ENCODE results near the gene RASA2. TPM values are rescaled to one million over a fixed set of nuclear protein-coding genes. Genes with fewer than 3 reads are reported as not detected.
A peak's percentile ranks its signal among the peaks of the same experiment; 100 is the strongest.

Gene RASA2
- total and polyA plus RNA-seq, 5 donors from 2014 or later: 46.5 to 93.5 (median 57.1) TPM

- Mint-ChIP-seq H3K4me3 (no peak overlapping the region), H3K36me3 (no peaks in the 10 kb centered on the region), H3K4me1 (no peaks in the 10 kb centered on the region), H3K27me3 (peaks cover 8% of the 10 kb centered on the region), H3K9me3 (peaks cover 0 to 15% (median 6%) of the 10 kb centered on the region in 7 donors), H3K27ac (no peak overlapping the region)
- no peaks in the 10 kb centered on the region for H3K9me3 ChIP-seq (ENCODE audit: control insufficient read depth in 2 of 2, low read length in 2 of 2)
- DNase-seq (no peak), ATAC-seq (ENCODE audit: low read depth in 2 of 2) (no peak)
- H3K27me3 ChIP-seq (ENCODE audit: control insufficient read depth, insufficient read depth, low read length): peaks cover 7% of the 10 kb centered on the region
- H3K4me3 ChIP-seq (ENCODE audit: low read depth, low read length): no peak overlapping the region
- no peak overlapping the region for H3K27ac ChIP-seq (ENCODE audit: insufficient read depth, low read length, poor library complexity, severe bottlenecking)
- no peaks in the 10 kb centered on the region for H3K4me1 ChIP-seq (ENCODE audit: control insufficient read depth, insufficient read depth, low read length, poor library complexity, severe bottlenecking)
- no peaks in the 10 kb centered on the region for H3K36me3 ChIP-seq (ENCODE audit: control insufficient read depth, insufficient read depth, low read length)
These were observed 143.1 kb downstream of the RASA2 start for GRCh38 chr3:141629976-141630375.

- no peaks in the 10 kb centered on the region for H3K36me3 ChIP-seq (ENCODE audit: control insufficient read depth, insufficient read depth, low read length)
- no peak overlapping the region for H3K27ac ChIP-seq (ENCODE audit: insufficient read depth, low read length, poor library complexity, severe bottlenecking)
- H3K36me3 Mint-ChIP-seq: no peaks in the 10 kb centered on the region
- peaks cover 0 to 15% (median 6%) of the 10 kb centered on the region in 7 donors for H3K9me3 Mint-ChIP-seq
- no peak for DNase-seq
- H3K4me3 ChIP-seq (ENCODE audit: low read depth, low read length): no peak overlapping the region
- H3K27me3 ChIP-seq (ENCODE audit: control insufficient read depth, insufficient read depth, low read length): peaks cover 7% of the 10 kb centered on the region
- no peaks in the 10 kb centered on the region for H3K4me1 ChIP-seq (ENCODE audit: control insufficient read depth, insufficient read depth, low read length, poor library complexity, severe bottlenecking)
- peaks cover 8% of the 10 kb centered on the region for H3K27me3 Mint-ChIP-seq
- ATAC-seq (ENCODE audit: low read depth in 2 of 2): no peak
- no peak overlapping the region for H3K4me3 Mint-ChIP-seq
- no peak overlapping the region for H3K27ac Mint-ChIP-seq
- H3K4me1 Mint-ChIP-seq: no peaks in the 10 kb centered on the region
- no peaks in the 10 kb centered on the region for H3K9me3 ChIP-seq (ENCODE audit: control insufficient read depth in 2 of 2, low read length in 2 of 2)
These were observed 146.1 kb downstream of the RASA2 start for GRCh38 chr3:141632779-141633374.

GRCh38 chr3:141642215-141642614 is 155.4 kb downstream of the RASA2 start:
- no peak overlapping the region for H3K27ac ChIP-seq (ENCODE audit: insufficient read depth, low read length, poor library complexity, severe bottlenecking)
- H3K4me3 ChIP-seq (ENCODE audit: low read depth, low read length): no peak overlapping the region
- no peaks in the 10 kb centered on the region for H3K4me1 ChIP-seq (ENCODE audit: control insufficient read depth, insufficient read depth, low read length, poor library complexity, severe bottlenecking)
- H3K27me3 Mint-ChIP-seq: peaks cover 9% of the 10 kb centered on the region
- H3K27ac Mint-ChIP-seq: no peak overlapping the region
- peaks cover 0 to 3% (median 0%) of the 10 kb centered on the region in 4 donors for H3K4me1 Mint-ChIP-seq
- ATAC-seq (ENCODE audit: low read depth in 2 of 2) (no peak), DNase-seq (no peak)
- no peaks in the 10 kb centered on the region for H3K36me3 ChIP-seq (ENCODE audit: control insufficient read depth, insufficient read depth, low read length)
- H3K36me3 Mint-ChIP-seq: no peaks in the 10 kb centered on the region
- peaks cover 2% of the 10 kb centered on the region for H3K27me3 ChIP-seq (ENCODE audit: control insufficient read depth, insufficient read depth, low read length)
- no peaks in the 10 kb centered on the region for H3K9me3 ChIP-seq (ENCODE audit: control insufficient read depth in 2 of 2, low read length in 2 of 2)
- no peaks in the 10 kb centered on the region for H3K9me3 Mint-ChIP-seq
- no peak overlapping the region for H3K4me3 Mint-ChIP-seq

- H3K4me1 Mint-ChIP-seq: peaks cover 0 to 3% (median 0%) of the 10 kb centered on the region in 4 donors
- Histone ChIP-seq H3K4me3 (ENCODE audit: low read depth, low read length) (no peak overlapping the region), H3K27ac (ENCODE audit: insufficient read depth, low read length, poor library complexity, severe bottlenecking) (no peak overlapping the region), H3K4me1 (ENCODE audit: control insufficient read depth, insufficient read depth, low read length, poor library complexity, severe bottlenecking) (no peaks in the 10 kb centered on the region), H3K27me3 (ENCODE audit: control insufficient read depth, insufficient read depth, low read length) (peaks cover 2% of the 10 kb centered on the region), H3K9me3 (ENCODE audit: control insufficient read depth in 2 of 2, low read length in 2 of 2) (no peaks in the 10 kb centered on the region), H3K36me3 (ENCODE audit: control insufficient read depth, insufficient read depth, low read length) (no peaks in the 10 kb centered on the region)
- H3K27ac Mint-ChIP-seq: no peak overlapping the region
- H3K27me3 Mint-ChIP-seq: peaks cover 9% of the 10 kb centered on the region
- ATAC-seq (ENCODE audit: low read depth in 2 of 2) (no peak), DNase-seq (no peak)
- no peaks in the 10 kb centered on the region for H3K36me3 Mint-ChIP-seq
- no peak overlapping the region for H3K4me3 Mint-ChIP-seq
- H3K9me3 Mint-ChIP-seq: no peaks in the 10 kb centered on the region
These were observed 156.6 kb downstream of the RASA2 start for GRCh38 chr3:141643391-141643790.

- Mint-ChIP-seq H3K4me1 (peaks cover 0 to 5% (median 0%) of the 10 kb centered on the region in 4 donors), H3K36me3 (no peaks in the 10 kb centered on the region), H3K4me3 (no peak overlapping the region), H3K27ac (no peak overlapping the region), H3K27me3 (peaks cover 6% of the 10 kb centered on the region), H3K9me3 (no peaks in the 10 kb centered on the region)
- H3K27ac ChIP-seq (ENCODE audit: insufficient read depth, low read length, poor library complexity, severe bottlenecking): no peak overlapping the region
- peaks cover 2% of the 10 kb centered on the region for H3K27me3 ChIP-seq (ENCODE audit: control insufficient read depth, insufficient read depth, low read length)
- H3K36me3 ChIP-seq (ENCODE audit: control insufficient read depth, insufficient read depth, low read length): no peaks in the 10 kb centered on the region
- H3K4me1 ChIP-seq (ENCODE audit: control insufficient read depth, insufficient read depth, low read length, poor library complexity, severe bottlenecking): no peaks in the 10 kb centered on the region
- H3K9me3 ChIP-seq (ENCODE audit: control insufficient read depth in 2 of 2, low read length in 2 of 2): no peaks in the 10 kb centered on the region
- no peak for ATAC-seq (ENCODE audit: low read depth in 2 of 2)
- no peak overlapping the region for H3K4me3 ChIP-seq (ENCODE audit: low read depth, low read length)
- no peak for DNase-seq
These were observed 157.0 kb downstream of the RASA2 start for GRCh38 chr3:141643796-141644195.

GRCh38 chr3:141644931-141645330 is 158.1 kb downstream of the RASA2 start:
- no peaks in the 10 kb centered on the region for H3K9me3 ChIP-seq (ENCODE audit: control insufficient read depth in 2 of 2, low read length in 2 of 2)
- Mint-ChIP-seq H3K27me3 (peaks cover 5% of the 10 kb centered on the region), H3K4me1 (peaks cover 0 to 5% (median 0%) of the 10 kb centered on the region in 4 donors)

GRCh38 chr3:141646760-141647561 is 160.1 kb downstream of the RASA2 start:
- H3K27ac ChIP-seq (ENCODE audit: insufficient read depth, low read length, poor library complexity, severe bottlenecking): no peak overlapping the region
- Mint-ChIP-seq H3K4me1 (peaks cover 0 to 5% (median 0%) of the 10 kb centered on the region in 4 donors), H3K4me3 (no peak overlapping the region), H3K27me3 (peaks cover 5% of the 10 kb centered on the region), H3K9me3 (no peaks in the 10 kb centered on the region), H3K36me3 (no peaks in the 10 kb centered on the region), H3K27ac (no peak overlapping the region)
- no peak for ATAC-seq (ENCODE audit: low read depth in 2 of 2)
- peak in 1 of 3 donors; percentile 16 for DNase-seq
- H3K4me1 ChIP-seq (ENCODE audit: control insufficient read depth, insufficient read depth, low read length, poor library complexity, severe bottlenecking): no peaks in the 10 kb centered on the region
- no peaks in the 10 kb centered on the region for H3K9me3 ChIP-seq (ENCODE audit: control insufficient read depth in 2 of 2, low read length in 2 of 2)
- H3K4me3 ChIP-seq (ENCODE audit: low read depth, low read length): no peak overlapping the region
- H3K27me3 ChIP-seq (ENCODE audit: control insufficient read depth, insufficient read depth, low read length): peaks cover 2% of the 10 kb centered on the region
- no peaks in the 10 kb centered on the region for H3K36me3 ChIP-seq (ENCODE audit: control insufficient read depth, insufficient read depth, low read length)

More at GRCh38 chr3:141644931-141645330, 158.1 kb downstream of the RASA2 start:
- Mint-ChIP-seq H3K27ac (peak overlapping the region in 1 of 3 donors; percentile 6), H3K36me3 (no peaks in the 10 kb centered on the region), H3K4me3 (no peak overlapping the region), H3K9me3 (no peaks in the 10 kb centered on the region)
- peaks cover 2% of the 10 kb centered on the region for H3K27me3 ChIP-seq (ENCODE audit: control insufficient read depth, insufficient read depth, low read length)
- no peaks in the 10 kb centered on the region for H3K36me3 ChIP-seq (ENCODE audit: control insufficient read depth, insufficient read depth, low read length)
- no peaks in the 10 kb centered on the region for H3K4me1 ChIP-seq (ENCODE audit: control insufficient read depth, insufficient read depth, low read length, poor library complexity, severe bottlenecking)
- H3K27ac ChIP-seq (ENCODE audit: insufficient read depth, low read length, poor library complexity, severe bottlenecking): no peak overlapping the region
- DNase-seq: peak; percentile 37 to 69 (median 56)
- ATAC-seq (ENCODE audit: low read depth in 2 of 2): peak; percentile 70 to 82
- H3K4me3 ChIP-seq (ENCODE audit: low read depth, low read length): no peak overlapping the region

Measured in CD4-positive, CD25-positive, alpha-beta regulatory T cell (primary cell).